HEK293T (cell line): ENCODE measurements around the gene CD300A.

Experiments
- SP1 ChIP-seq: fragments of 450-650 bp; IDR thresholded peaks from 2 replicates; pipeline ENCODE4 v1.6.1; 2017
- TARDBP ChIP-seq: fragments of 450-650 bp; IDR thresholded peaks from 2 replicates; pipeline ENCODE4 v1.6.1; 2016

DNA sequence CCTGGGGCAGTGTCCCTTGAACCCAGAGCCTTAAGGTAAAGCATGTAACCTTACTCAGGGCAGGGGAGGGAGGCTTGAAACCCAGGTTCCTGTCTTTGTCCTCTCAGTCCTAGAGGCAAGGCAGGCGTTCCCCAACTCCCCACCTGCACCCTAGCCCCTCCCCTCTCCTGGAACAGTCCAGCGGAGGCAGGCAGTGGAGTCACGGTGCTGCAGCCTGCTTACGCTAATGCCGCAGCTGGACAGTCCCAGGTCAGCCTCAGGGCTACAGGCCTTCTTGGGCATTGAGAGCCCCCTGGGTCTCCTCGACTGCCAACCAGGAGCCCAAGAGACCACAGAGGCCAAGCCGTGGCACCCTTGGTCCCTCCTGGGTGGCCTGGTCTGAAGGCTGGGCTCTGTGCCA is 6.8 kb upstream of the CD300A start:
- TF ChIP-seq SP1 (no peak), TARDBP (no peak)
